OCI-M2 (cell line): Measurements from ENCODE around the gene ADGRL3.

ENCODE experiments used
- DNase-seq: peaks from one replicate; lab custom pipeline; 2025; ENCODE audit not compliant: unreplicated experiment; lab: John Stamatoyannopoulos, UW

Gene ADGRL3

DNA sequence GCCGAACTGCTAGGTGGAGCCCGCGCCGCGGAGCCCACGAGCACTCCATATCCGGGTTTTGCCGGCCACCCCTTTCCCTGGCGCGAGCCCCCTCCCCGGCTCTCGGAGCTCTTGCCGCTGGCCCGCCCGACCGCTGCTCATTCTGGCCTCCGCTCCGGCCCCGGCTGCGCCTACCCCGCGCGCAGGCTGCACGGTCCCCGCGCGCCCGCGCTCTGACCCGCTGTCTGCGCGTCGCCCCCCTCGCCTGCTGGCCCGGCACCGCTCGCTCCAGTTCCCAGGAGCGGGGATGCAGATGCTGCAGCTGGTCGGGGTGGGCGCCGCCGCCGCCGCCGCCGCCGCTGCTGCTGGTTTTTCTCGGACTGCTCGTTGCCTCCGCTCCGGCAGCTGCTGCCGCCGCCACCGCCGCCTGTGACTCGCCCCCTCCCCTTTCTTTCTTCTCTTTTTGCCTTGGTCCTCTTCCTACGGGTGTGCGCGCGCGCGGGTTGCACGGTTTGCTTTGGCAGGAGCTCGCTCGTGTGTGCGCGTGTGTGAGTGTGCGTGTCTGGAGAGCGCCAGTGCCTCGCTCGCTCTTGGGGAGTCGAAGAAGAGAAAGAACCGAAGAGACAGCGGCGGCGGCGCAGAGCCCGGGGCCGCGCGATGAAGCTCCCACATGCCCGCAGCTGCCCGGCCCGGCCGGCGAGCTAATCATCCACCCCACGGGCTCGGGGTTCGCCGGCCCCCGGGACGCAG is at the start of gene ADGRL3:
Gene ADGRL3 (plus strand): TSS at position 140 of the 729 bp plus-strand sequence.
- DNase-seq, result no peak

DNA sequence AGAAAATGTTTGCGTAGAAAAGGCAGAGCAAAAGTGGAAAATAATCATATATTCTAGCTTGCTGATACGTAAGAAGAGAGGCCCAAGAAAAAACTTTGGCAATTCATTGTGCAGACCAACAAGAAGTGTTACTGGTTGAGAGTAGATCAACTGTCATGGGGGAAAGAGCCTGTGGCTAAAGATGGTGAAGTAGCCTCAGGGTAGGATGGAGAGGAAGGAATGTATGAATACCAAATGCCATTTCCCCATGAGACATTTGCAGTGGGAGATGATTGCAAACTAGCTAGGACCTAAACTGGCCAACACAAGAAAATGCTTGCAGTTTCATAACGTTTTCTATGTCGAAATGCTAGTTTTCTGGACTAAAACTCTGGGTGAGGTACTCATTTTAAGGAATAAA is 47.7 kb upstream of the ADGRL3 start:
- no peak for DNase-seq

DNA sequence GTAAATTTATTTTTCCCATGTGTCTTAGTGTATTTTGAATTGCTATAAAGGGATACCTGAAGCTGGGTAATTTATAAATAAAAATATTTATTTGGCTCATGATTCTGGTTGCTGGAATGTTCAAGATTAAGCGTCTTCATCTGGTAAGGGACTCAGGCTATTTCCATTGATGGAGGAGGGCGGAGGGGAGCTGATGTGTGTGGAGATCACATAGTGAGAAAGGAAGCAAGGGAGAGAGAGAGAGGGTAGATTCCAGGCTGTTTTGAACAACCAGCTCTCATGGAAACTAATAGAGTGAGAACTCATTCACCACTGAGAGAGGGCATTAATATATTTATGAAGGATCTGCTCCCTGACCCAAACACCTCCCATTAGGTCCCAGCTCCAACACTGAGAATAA is 39.6 kb upstream of the ADGRL3 start:
- no peak for DNase-seq

DNA sequence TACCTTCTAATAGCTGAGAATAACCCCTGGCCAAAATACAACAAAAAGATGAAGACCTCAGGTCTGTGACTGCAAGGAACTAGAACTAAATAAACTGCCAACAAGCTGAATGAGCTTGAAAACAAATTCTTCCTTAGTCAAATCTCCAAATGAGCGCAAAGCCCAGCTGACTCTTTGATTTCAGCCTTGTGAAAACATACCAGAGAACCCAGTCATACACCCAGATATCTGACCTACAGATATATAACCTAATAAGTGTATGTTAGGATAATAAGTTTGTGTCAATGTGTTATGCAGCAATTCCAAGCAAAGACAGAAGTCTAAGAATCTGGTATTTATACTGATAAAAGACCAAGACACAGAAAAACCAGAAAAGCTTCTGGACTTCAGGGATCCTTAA is 38.0 kb upstream of the ADGRL3 start:
- DNase-seq, result no peak

- DNase-seq, result no peak
These were observed 26.3 kb upstream of the ADGRL3 start for GRCh38 chr4:61173799-61174198.

DNA sequence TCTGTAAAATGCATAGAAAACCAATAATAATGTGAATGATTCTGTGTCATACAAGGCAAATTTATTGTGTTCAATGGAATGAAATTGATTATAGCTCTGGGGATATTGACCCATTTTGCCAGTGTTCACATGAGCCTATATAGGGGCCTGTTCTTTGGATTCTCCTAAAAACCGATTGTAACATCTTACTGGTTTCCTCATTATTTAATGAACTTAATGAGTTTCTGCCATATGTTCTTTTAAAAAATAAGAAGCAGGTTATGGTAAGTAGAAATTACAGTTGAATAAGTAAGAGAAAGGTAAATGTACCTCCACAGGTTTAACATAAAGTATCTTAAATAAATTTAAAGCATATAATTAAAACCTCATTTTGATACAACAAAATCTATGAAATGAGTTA is 24.6 kb upstream of the ADGRL3 start:
- DNase-seq, result no peak

DNA sequence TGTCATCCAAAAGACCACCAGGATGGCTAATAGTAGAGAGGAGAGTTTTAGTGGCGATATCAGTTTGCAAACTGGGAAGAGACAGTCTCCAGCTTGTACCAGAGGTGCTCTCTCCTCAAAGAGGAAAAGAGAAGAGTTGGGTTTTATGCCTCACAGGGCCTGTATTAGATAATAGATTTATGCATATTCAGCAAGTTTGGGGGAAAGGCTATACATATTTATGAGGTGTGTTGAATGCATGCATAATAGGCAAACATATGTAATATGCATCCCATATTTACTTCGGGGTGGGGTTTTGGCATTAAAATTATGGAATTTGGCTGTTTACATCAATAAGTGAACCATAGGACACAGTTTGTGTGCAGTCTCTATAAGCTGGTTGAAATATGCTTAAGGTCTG is 22.8 kb upstream of the ADGRL3 start:
- no peak for DNase-seq

DNA sequence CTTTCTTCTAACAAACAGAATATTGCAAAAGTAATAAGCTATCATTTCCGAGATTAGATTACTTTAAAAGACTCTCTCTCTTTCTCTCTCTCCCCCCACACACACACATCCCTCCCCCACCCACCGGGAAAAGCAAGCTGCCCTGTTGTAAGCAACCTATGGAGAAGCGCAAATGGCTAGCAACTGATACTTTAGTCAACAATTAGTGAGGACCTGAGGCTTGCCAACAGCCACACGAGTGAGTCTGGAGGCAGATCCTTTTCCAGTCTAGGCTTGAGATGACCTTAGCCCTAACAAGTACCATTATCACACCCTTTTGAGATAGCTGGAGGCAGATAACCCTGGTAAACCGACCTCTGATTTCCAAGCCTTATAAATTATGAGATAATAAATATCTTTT is 19.7 kb upstream of the ADGRL3 start:
- no peak for DNase-seq

- no peak for DNase-seq
These were observed 17.2 kb upstream of the ADGRL3 start for GRCh38 chr4:61182915-61183314.

GRCh38 chr4:61185288-61185687 is 14.8 kb upstream of the ADGRL3 start:
- no peak for DNase-seq

DNA sequence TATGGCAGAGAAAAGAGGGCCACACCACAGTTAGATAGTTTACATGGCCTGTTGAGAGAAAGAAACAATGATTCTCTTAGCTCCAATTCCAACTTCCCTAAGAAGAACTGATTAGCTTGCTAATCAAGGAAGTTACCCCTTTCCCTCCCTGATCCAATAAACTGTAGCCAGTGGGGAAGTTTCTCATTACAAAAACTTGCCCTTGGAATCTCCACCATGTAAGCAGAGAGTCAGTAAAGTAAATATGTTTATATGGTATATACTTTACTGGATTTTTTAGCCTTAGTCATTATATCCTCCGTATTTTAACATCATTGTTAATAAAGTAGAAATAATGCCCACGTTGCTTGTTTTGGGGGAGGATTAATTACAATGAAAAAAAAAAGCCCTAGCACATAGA is 7.7 kb upstream of the ADGRL3 start:
- DNase-seq, result no peak

- no peak for DNase-seq
These were observed 6.3 kb upstream of the ADGRL3 start for GRCh38 chr4:61193863-61194262.

DNA sequence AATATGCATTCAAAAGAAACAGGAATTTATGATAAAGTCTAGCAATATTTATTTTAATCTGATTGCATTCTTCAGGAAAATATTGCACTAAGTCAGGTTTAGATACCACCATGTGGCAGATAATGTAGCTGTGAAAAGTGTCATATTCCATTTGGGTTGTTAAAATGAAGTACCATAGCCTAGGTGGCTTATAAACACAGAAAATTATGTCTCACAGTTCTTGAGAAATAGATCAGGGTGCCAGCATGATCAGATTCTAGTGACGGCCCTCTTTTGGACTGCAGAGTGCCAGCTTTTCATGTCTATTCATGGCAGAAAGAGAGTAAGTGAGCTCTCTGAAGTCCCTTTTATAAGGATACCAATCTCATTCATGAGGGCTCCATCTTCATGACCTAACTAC is 5.6 kb upstream of the ADGRL3 start:
- no peak for DNase-seq

GRCh38 chr4:61195101-61195500 is 5.0 kb upstream of the ADGRL3 start:
- no peak for DNase-seq

- no peak for DNase-seq
These were observed 1.4 kb upstream of the ADGRL3 start for GRCh38 chr4:61198686-61199085.

DNA sequence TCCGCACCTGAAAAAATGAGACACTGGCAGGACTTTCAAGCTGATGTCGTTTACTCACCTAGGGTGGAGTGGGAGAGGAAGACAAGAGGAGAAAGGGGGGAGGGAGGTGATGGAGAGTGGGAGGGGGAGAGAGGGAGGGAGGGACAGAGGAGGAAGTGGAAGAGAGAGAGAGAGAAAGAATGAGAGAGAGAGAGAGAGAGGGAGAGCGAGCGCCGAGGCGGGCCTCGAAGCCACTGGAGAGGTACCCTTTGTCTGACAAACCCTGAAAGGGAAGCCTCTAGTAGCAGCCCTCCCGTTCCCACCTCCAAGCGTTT is 296 bp upstream of the ADGRL3 start:
- DNase-seq, result no peak

DNA sequence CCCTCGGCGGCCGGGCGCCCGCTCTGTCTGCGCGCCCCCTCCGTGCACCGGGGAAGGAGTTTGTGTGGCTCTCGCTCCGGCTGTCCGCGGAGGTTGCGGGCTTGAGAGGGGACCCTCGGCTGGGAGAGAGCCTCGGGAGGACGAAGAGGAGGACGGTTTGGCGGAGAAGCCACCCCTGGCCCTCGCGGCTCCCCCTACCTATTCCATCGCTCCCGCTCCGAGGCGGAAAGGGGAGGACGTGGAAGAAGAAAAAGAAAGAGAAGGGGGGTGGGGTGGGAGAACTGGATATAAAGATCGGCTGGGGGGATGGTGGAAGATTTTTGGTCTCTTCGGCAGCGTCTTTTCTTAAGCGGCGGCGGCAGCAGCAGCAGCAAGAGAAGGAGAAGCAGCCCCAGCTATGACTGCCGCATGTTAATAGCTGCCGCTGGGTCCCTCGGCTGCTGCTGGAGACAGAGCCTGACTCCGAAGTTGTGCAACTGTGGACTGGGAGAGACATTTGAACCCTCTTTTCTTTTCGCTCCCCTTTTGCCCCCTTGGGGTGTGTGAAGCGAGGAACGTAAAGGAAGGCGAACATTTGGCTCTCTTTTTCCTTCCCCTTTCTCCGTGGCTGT is 895 bp downstream of the ADGRL3 start:
- no peak for DNase-seq

DNA sequence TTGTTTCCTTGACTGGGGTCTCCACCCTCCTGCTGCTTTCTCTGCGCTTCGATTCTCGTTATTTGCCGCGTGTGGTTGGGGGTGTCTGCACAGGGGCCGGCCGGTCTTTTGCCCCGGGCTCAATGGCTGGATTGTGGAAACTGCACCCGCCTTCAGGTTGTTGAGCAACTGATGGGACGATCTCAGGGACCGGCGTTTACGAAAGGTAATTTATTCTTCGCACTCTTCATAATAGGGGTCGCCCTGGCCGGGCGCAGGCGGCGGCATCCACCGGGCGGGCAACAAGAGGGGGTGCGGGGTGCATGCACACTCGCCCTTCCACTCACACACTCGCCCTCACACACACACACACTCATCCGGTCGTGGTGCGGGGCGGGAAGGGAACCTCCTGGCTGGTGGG is 1.4 kb downstream of the ADGRL3 start:
- no peak for DNase-seq

- DNase-seq, result no peak
These were observed 2.0 kb downstream of the ADGRL3 start for GRCh38 chr4:61201961-61202637.

- no peak for DNase-seq
These were observed 2.7 kb downstream of the ADGRL3 start for GRCh38 chr4:61202638-61203435.

DNA sequence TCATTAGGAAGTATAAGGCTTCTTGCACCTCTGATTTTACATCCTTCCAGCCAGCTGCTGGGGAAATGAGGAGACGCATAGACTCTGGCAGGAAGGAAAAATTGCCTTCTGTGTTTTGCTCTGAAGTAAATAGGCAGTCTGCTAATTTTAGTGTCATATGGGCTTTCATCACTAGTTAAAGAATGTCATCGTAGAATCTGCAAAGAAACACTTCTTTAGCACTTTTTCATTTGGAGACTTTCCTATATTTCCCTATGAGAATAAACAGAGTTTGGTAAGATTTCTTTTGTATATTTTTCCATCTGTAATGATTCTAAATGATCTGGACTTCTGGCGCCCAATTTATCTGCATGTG is 3.3 kb downstream of the ADGRL3 start:
- no peak for DNase-seq
